Erythroblast (primary cell): ENCODE results near the gene BCKDK.

ENCODE experiments used
- DNase-seq, 2 experiments: peaks; one replicate each; lab custom pipeline; 2025; lab: John Stamatoyannopoulos, UW
- GATA1 ChIP-seq: IDR thresholded peaks from 2 replicates; pipeline ENCODE4 v1.6.1; 2011; ENCODE audit warnings: low read depth, mild to moderate bottlenecking, control low read depth, low read length, moderate library complexity
- POLR2A ChIP-seq: IDR thresholded peaks from 2 replicates; pipeline ENCODE4 v1.6.1; 2011; ENCODE audit warnings: mild to moderate bottlenecking, low read length

BCKDK gene

DNA sequence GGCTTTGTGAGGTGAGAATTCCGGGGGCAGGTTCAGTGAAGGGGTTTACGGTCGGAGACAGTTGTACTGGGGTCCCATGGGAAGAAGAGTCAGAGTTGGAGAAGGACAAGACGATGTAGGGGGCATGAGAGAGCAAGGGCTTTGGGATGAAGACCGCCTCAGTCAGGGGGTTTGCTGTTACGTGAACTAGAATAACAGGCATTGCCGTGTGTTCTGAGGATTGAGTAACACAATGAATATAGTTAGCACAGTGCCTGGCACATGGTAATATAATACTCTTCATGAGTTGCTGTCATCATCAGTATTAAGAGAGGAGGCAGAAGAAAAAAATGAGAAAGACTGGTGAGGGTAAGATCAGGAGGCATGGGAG is 33.4 kb upstream of the BCKDK start:
- TF ChIP-seq GATA1, result no peak
- TF ChIP-seq POLR2A, result no peak
- DNase-seq, result no peak

DNA sequence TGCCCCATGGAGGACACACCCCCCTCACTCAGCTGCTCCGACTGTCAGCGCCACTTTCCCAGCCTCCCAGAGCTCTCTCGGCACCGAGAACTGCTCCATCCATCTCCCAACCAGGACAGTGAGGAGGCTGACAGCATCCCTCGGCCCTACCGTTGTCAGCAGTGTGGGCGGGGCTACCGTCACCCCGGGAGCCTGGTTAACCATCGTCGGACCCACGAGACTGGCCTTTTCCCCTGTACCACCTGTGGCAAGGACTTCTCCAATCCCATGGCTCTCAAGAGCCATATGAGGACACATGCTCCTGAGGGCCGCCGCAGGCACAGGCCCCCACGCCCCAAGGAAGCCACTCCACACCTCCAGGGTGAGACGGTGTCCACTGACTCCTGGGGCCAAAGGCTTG is 31.9 kb upstream of the BCKDK start:
- TF ChIP-seq GATA1 (no peak), POLR2A (no peak)
- no peak for DNase-seq

DNA sequence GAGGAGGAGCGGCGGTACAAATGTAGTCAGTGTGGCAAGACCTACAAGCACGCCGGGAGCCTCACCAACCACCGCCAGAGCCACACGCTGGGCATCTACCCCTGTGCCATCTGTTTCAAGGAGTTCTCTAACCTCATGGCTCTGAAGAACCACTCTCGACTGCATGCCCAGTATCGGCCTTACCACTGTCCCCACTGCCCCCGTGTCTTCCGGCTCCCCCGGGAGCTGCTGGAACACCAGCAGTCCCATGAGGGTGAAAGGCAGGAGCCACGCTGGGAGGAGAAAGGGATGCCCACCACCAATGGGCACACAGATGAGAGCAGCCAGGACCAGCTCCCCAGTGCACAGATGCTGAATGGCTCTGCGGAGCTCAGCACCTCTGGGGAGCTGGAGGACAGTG is 31.2 kb upstream of the BCKDK start:
- no peak for TF ChIP-seq POLR2A
- TF ChIP-seq GATA1, result no peak
- DNase-seq, result no peak

DNA sequence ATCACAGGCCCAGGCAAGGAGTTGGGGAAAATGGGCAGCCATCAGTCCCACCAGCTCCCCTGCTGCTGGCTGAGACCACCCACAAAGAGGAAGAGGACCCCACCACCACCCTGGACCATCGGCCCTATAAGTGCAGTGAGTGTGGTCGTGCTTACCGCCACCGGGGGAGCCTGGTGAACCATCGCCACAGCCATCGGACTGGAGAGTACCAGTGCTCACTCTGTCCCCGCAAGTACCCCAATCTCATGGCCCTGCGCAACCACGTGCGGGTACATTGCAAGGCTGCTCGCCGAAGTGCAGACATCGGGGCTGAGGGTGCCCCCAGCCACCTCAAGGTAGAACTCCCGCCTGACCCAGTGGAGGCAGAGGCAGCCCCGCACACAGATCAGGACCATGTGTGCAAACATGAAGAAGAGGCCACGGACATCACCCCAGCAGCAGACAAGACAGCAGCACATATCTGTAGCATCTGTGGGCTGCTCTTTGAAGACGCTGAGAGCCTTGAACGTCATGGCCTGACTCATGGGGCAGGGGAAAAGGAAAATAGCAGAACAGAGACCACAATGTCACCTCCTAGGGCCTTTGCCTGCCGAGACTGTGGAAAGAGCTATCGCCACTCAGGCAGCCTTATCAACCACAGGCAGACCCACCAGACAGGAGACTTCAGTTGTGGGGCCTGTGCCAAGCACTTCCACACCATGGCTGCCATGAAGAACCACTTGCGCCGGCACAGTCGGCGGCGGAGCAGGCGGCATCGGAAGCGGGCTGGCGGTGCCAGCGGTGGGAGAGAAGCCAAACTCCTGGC is 30.4 kb upstream of the BCKDK start:
- peak; percentile 72 for TF ChIP-seq POLR2A
- no peak for TF ChIP-seq GATA1
- DNase-seq, result peak; percentile 70 to 81

GRCh38 chr16:31078597-31079341 is 29.4 kb upstream of the BCKDK start:
- DNase-seq, result no peak
- TF ChIP-seq POLR2A, result no peak
- TF ChIP-seq GATA1, result no peak

GRCh38 chr16:31079342-31079944 is 28.7 kb upstream of the BCKDK start:
- TF ChIP-seq GATA1, result no peak
- no peak for TF ChIP-seq POLR2A

DNA sequence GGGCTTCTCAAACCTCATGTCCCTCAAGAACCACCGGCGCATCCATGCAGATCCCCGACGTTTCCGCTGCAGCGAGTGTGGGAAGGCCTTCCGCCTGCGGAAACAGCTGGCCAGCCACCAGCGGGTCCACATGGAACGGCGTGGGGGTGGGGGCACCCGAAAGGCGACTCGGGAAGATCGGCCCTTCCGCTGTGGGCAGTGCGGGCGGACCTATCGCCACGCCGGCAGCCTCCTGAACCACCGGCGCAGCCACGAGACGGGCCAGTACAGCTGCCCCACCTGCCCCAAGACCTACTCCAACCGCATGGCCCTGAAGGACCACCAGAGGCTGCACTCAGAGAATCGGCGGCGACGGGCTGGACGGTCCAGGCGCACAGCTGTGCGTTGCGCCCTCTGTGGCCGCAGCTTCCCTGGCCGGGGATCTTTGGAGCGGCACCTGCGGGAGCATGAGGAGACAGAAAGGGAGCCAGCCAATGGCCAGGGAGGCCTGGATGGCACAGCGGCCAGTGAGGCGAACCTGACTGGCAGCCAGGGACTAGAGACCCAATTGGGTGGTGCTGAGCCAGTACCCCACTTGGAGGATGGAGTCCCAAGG is 28.1 kb upstream of the BCKDK start:
- no peak for DNase-seq
- TF ChIP-seq POLR2A (no peak), GATA1 (no peak)

More at GRCh38 chr16:31079342-31079944, 28.7 kb upstream of the BCKDK start:
- DNase-seq, result no peak

DNA sequence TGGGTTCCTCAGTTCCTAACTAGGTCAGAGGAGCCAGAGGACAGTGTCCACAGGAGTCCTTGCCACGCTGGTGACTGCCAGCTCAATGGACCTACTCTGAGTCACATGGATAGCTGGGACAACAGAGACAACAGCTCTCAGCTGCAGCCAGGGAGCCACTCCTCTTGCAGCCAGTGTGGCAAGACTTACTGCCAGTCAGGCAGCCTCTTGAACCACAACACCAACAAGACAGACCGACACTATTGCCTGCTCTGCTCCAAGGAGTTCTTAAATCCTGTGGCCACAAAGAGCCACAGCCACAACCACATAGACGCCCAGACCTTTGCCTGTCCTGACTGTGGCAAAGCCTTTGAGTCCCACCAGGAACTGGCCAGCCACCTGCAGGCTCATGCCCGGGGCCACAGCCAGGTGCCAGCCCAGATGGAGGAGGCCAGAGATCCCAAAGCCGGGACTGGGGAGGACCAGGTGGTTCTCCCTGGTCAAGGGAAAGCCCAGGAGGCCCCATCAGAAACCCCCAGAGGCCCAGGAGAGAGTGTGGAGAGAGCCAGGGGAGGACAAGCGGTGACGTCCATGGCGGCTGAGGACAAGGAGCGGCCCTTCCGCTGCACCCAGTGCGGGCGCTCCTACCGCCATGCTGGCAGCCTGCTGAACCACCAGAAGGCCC is 27.3 kb upstream of the BCKDK start:
- TF ChIP-seq GATA1, result no peak
- TF ChIP-seq POLR2A, result no peak
- DNase-seq, result no peak

GRCh38 chr16:31081428-31082351 is 26.5 kb upstream of the BCKDK start:
- no peak for DNase-seq
- no peak for TF ChIP-seq POLR2A

GRCh38 chr16:31082368-31083045 is 25.7 kb upstream of the BCKDK start:
- no peak for DNase-seq
- TF ChIP-seq POLR2A, result no peak

- no peak for DNase-seq
- TF ChIP-seq POLR2A (no peak), GATA1 (no peak)
Observed at GRCh38 chr16:31083081-31083480, 25.1 kb upstream of the BCKDK start.

GRCh38 chr16:31083556-31083955 is 24.6 kb upstream of the BCKDK start:
- TF ChIP-seq GATA1, result no peak
- no peak for TF ChIP-seq POLR2A
- DNase-seq, result no peak
